ENCODE data around the gene CEP250.

CEP250 gene

DNA sequence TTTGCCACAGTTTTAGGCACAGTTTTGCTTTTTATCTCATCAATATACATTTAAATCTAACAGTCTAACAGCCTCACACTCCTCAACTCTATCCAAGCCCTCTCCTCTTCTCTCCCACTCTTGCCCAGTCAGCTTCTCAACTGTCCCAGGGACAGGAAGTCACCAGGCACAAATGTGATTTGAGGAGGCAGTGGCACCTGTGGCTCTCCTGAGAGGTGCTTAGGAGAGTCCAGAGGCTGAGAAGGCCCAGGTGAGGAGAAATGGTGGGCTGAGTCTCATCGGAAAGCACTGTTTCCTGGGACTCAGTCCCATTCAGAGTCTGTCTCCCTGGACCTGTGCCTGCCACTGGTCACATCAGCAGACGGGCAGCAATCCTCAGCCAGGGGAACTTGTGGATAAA, 22.1 kb upstream of the CEP250 start:
- H3K36me3 ChIP-seq (ENCODE audit: control insufficient read depth in 5 of 5, insufficient read depth in 5 of 5, low read length in 5 of 5): no peaks in the 10 kb centered on the region
- H3K4me3 ChIP-seq (ENCODE audit: low read depth in 1 of 5, low read length in 5 of 5): no peak overlapping the region
- H3K9me3 ChIP-seq (ENCODE audit: control insufficient read depth in 5 of 5, low read length in 5 of 5): no peaks in the 10 kb centered on the region
- H3K27me3 ChIP-seq (ENCODE audit: control insufficient read depth in 5 of 5, insufficient read depth in 4 of 5, low read length in 5 of 5): no peaks in the 10 kb centered on the region
- H3K4me1 ChIP-seq (ENCODE audit: control insufficient read depth in 5 of 5, insufficient read depth in 5 of 5, low read length in 5 of 5): peaks cover 0 to 58% (median 29%) of the 10 kb centered on the region in 5 donors
- peak overlapping the region in 2 of 5 donors; percentile 3 to 35 for H3K9ac ChIP-seq (ENCODE audit: low read length in 5 of 5)
- H3K27ac ChIP-seq (ENCODE audit: low read depth, low read length): no peak overlapping the region

DNA sequence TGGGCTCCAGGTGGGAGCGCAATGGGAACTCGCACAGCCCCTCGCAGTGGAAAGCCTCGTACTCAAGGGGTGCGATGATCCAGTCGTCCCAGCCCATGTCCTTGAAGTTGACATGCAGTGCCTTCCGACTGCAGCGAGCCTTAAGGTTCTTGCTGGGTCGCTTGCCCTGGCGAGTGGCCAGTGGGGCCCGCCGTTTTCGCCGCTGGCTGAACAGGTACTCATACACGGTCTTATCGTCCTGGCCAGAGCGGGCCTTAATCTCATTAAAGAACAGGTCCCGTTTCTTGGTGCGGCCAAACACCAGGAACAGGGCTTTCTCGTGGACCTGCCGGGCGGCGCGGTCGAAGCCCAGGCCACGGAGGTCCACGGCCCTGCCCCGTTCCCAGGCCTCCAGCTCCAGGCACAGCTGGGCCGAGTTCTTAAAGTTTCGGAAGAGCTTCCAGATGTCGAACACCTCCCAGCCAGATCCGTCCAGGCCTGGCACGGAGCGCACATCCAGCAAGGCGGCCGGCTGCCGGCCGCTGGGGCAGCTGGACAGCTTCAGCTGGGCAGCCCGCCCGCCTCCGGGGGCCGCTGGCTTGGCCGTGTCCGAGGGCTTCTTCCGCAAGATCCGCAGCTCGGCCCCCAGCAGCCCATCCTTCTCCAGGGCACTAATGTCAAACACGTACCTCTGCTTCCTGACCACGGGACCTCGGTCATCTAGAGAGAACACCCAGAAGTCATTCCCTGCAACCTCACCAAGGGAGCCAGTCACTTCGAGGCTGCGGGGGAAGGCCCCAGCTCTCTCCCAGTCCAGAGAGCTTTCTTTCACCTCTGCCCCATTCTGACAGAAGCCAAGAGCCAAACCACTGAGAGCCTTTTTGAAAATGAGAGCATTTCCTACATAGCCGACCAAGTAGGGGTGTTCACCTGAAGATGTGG, 21.1 kb upstream of the CEP250 start:
- Histone ChIP-seq H3K4me1 (ENCODE audit: control insufficient read depth in 5 of 5, insufficient read depth in 5 of 5, low read length in 5 of 5) (peaks cover 0 to 68% (median 35%) of the 10 kb centered on the region in 5 donors), H3K9ac (ENCODE audit: low read length in 5 of 5) (peak overlapping the region in 2 of 5 donors; percentile 13 to 31), H3K4me3 (ENCODE audit: low read depth in 1 of 5, low read length in 5 of 5) (peak overlapping the region in 1 of 5 donors; percentile 6), H3K36me3 (ENCODE audit: control insufficient read depth in 5 of 5, insufficient read depth in 5 of 5, low read length in 5 of 5) (no peaks in the 10 kb centered on the region), H3K27ac (ENCODE audit: low read depth, low read length) (peak overlapping the region; percentile 54), H3K9me3 (ENCODE audit: control insufficient read depth in 5 of 5, low read length in 5 of 5) (no peaks in the 10 kb centered on the region), H3K27me3 (ENCODE audit: control insufficient read depth in 5 of 5, insufficient read depth in 4 of 5, low read length in 5 of 5) (no peaks in the 10 kb centered on the region)

- H3K36me3 ChIP-seq (ENCODE audit: control insufficient read depth in 5 of 5, insufficient read depth in 5 of 5, low read length in 5 of 5): no peaks in the 10 kb centered on the region
- no peak overlapping the region for H3K27ac ChIP-seq (ENCODE audit: low read depth, low read length)
- H3K9me3 ChIP-seq (ENCODE audit: control insufficient read depth in 5 of 5, low read length in 5 of 5): no peaks in the 10 kb centered on the region
- H3K27me3 ChIP-seq (ENCODE audit: control insufficient read depth in 5 of 5, insufficient read depth in 4 of 5, low read length in 5 of 5): no peaks in the 10 kb centered on the region
- H3K4me1 ChIP-seq (ENCODE audit: control insufficient read depth in 5 of 5, insufficient read depth in 5 of 5, low read length in 5 of 5): peaks cover 0 to 66% (median 35%) of the 10 kb centered on the region in 5 donors
- no peak overlapping the region for H3K9ac ChIP-seq (ENCODE audit: low read length in 5 of 5)
- no peak overlapping the region for H3K4me3 ChIP-seq (ENCODE audit: low read depth in 1 of 5, low read length in 5 of 5)
Observed at GRCh38 chr20:35436177-35436573, 19.2 kb upstream of the CEP250 start.

DNA sequence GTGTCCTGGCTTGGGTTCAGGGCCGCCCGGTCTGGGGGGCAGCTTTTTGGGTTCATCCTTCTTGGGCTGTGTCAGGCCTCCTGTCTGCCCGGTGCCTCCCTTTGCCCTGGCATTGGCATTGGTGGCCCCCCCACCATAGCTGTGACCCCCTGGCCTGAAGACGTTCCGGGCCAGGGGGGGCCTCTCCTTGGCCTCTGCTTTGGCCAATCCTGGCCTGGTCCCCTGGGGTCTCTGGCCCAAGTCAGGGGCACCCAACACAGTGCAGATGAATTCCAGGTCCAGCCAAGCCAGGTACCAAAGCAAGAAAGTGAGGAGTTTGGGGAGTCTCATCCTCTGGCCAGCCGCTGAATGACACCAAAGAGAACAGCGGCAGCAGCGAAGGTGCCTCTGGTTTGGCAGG, 17.8 kb upstream of the CEP250 start:
- Histone ChIP-seq H3K9ac (ENCODE audit: low read length in 5 of 5) (peak overlapping the region in 4 of 5 donors; percentile 8 to 42 (median 22)), H3K36me3 (ENCODE audit: control insufficient read depth in 5 of 5, insufficient read depth in 5 of 5, low read length in 5 of 5) (no peaks in the 10 kb centered on the region), H3K27ac (ENCODE audit: low read depth, low read length) (no peak overlapping the region), H3K4me3 (ENCODE audit: low read depth in 1 of 5, low read length in 5 of 5) (peak overlapping the region; percentile 42 to 58 (median 50)), H3K4me1 (ENCODE audit: control insufficient read depth in 5 of 5, insufficient read depth in 5 of 5, low read length in 5 of 5) (peaks cover 0 to 60% (median 35%) of the 10 kb centered on the region in 5 donors), H3K9me3 (ENCODE audit: control insufficient read depth in 5 of 5, low read length in 5 of 5) (no peaks in the 10 kb centered on the region), H3K27me3 (ENCODE audit: control insufficient read depth in 5 of 5, insufficient read depth in 4 of 5, low read length in 5 of 5) (no peaks in the 10 kb centered on the region)

DNA sequence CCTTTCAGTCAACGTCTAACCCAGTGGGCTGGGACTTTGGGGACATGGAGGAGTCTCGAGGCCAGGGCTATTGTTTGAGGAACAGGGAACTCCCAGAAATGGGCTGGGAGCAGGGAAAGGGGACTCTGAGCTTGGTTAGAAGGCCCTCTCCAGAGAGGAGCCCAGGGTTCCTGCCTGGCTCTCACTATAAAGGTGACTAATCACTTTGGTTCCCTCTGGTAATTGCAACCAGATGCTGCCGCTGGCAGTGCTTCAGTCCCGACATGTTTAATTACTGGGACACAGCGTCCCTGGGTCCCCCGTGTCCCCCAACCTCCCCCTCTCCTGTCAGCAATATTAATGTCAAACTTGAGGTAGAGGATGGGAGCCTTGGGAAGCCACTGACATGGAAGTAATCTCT, 12.4 kb upstream of the CEP250 start:
- peaks cover 0 to 4% (median 0%) of the 10 kb centered on the region in 5 donors for H3K27me3 ChIP-seq (ENCODE audit: control insufficient read depth in 5 of 5, insufficient read depth in 4 of 5, low read length in 5 of 5)
- peaks cover 0 to 15% (median 13%) of the 10 kb centered on the region in 5 donors for H3K4me1 ChIP-seq (ENCODE audit: control insufficient read depth in 5 of 5, insufficient read depth in 5 of 5, low read length in 5 of 5)
- no peak overlapping the region for H3K9ac ChIP-seq (ENCODE audit: low read length in 5 of 5)
- no peak overlapping the region for H3K4me3 ChIP-seq (ENCODE audit: low read depth in 1 of 5, low read length in 5 of 5)
- no peak overlapping the region for H3K27ac ChIP-seq (ENCODE audit: low read depth, low read length)
- no peaks in the 10 kb centered on the region for H3K9me3 ChIP-seq (ENCODE audit: control insufficient read depth in 5 of 5, low read length in 5 of 5)
- no peaks in the 10 kb centered on the region for H3K36me3 ChIP-seq (ENCODE audit: control insufficient read depth in 5 of 5, insufficient read depth in 5 of 5, low read length in 5 of 5)

GRCh38 chr20:35444226-35444625, 11.2 kb upstream of the CEP250 start:
- Histone ChIP-seq H3K27me3 (ENCODE audit: control insufficient read depth in 5 of 5, insufficient read depth in 4 of 5, low read length in 5 of 5) (peaks cover 0 to 4% (median 0%) of the 10 kb centered on the region in 5 donors), H3K9me3 (ENCODE audit: control insufficient read depth in 5 of 5, low read length in 5 of 5) (no peaks in the 10 kb centered on the region), H3K36me3 (ENCODE audit: control insufficient read depth in 5 of 5, insufficient read depth in 5 of 5, low read length in 5 of 5) (no peaks in the 10 kb centered on the region), H3K9ac (ENCODE audit: low read length in 5 of 5) (no peak overlapping the region), H3K27ac (ENCODE audit: low read depth, low read length) (no peak overlapping the region), H3K4me3 (ENCODE audit: low read depth in 1 of 5, low read length in 5 of 5) (no peak overlapping the region), H3K4me1 (ENCODE audit: control insufficient read depth in 5 of 5, insufficient read depth in 5 of 5, low read length in 5 of 5) (peaks cover 0 to 5% (median 2%) of the 10 kb centered on the region in 5 donors)

GRCh38 chr20:35446356-35447078, 8.9 kb upstream of the CEP250 start:
- Histone ChIP-seq H3K27me3 (ENCODE audit: control insufficient read depth in 5 of 5, insufficient read depth in 4 of 5, low read length in 5 of 5) (peaks cover 0 to 4% (median 0%) of the 10 kb centered on the region in 5 donors), H3K4me1 (ENCODE audit: control insufficient read depth in 5 of 5, insufficient read depth in 5 of 5, low read length in 5 of 5) (peaks cover 0 to 5% (median 0%) of the 10 kb centered on the region in 5 donors), H3K27ac (ENCODE audit: low read depth, low read length) (no peak overlapping the region), H3K4me3 (ENCODE audit: low read depth in 1 of 5, low read length in 5 of 5) (peak overlapping the region in 2 of 5 donors; percentile 52 to 55), H3K9me3 (ENCODE audit: control insufficient read depth in 5 of 5, low read length in 5 of 5) (no peaks in the 10 kb centered on the region), H3K9ac (ENCODE audit: low read length in 5 of 5) (no peak overlapping the region), H3K36me3 (ENCODE audit: control insufficient read depth in 5 of 5, insufficient read depth in 5 of 5, low read length in 5 of 5) (no peaks in the 10 kb centered on the region)

GRCh38 chr20:35447082-35447789, 8.2 kb upstream of the CEP250 start:
- Histone ChIP-seq H3K36me3 (ENCODE audit: control insufficient read depth in 5 of 5, insufficient read depth in 5 of 5, low read length in 5 of 5) (no peaks in the 10 kb centered on the region), H3K27me3 (ENCODE audit: control insufficient read depth in 5 of 5, insufficient read depth in 4 of 5, low read length in 5 of 5) (peaks cover 0 to 4% (median 0%) of the 10 kb centered on the region in 5 donors), H3K9ac (ENCODE audit: low read length in 5 of 5) (no peak overlapping the region), H3K4me1 (ENCODE audit: control insufficient read depth in 5 of 5, insufficient read depth in 5 of 5, low read length in 5 of 5) (peaks cover 0 to 5% (median 0%) of the 10 kb centered on the region in 5 donors), H3K4me3 (ENCODE audit: low read depth in 1 of 5, low read length in 5 of 5) (peak overlapping the region in 4 of 5 donors; percentile 42 to 61 (median 54)), H3K9me3 (ENCODE audit: control insufficient read depth in 5 of 5, low read length in 5 of 5) (no peaks in the 10 kb centered on the region), H3K27ac (ENCODE audit: low read depth, low read length) (no peak overlapping the region)

GRCh38 chr20:35448788-35449373, 6.5 kb upstream of the CEP250 start:
- Histone ChIP-seq H3K4me1 (ENCODE audit: control insufficient read depth in 5 of 5, insufficient read depth in 5 of 5, low read length in 5 of 5) (peaks cover 0 to 5% (median 1%) of the 10 kb centered on the region in 5 donors), H3K9me3 (ENCODE audit: control insufficient read depth in 5 of 5, low read length in 5 of 5) (no peaks in the 10 kb centered on the region), H3K27me3 (ENCODE audit: control insufficient read depth in 5 of 5, insufficient read depth in 4 of 5, low read length in 5 of 5) (no peaks in the 10 kb centered on the region), H3K36me3 (ENCODE audit: control insufficient read depth in 5 of 5, insufficient read depth in 5 of 5, low read length in 5 of 5) (no peaks in the 10 kb centered on the region), H3K27ac (ENCODE audit: low read depth, low read length) (no peak overlapping the region), H3K9ac (ENCODE audit: low read length in 5 of 5) (no peak overlapping the region), H3K4me3 (ENCODE audit: low read depth in 1 of 5, low read length in 5 of 5) (no peak overlapping the region)

All from subcutaneous abdominal adipose tissue (tissue), 5 donors.